Activated naive CD8-positive, alpha-beta T cell treated with anti-CD3 and anti-CD28 coated beads, Interleukin-2, amount 50 U/mL, for 24 hours (primary cell): ENCODE measurements around the gene MIEF2.
"Not testable (repeated sequence)": the region's sequence is repeated elsewhere in the genome, so short reads cannot be mapped to it uniquely, and the experiment has no call there.

Experiments
- ATAC-seq: fragments of 150-1000 bp; cut with Tn5 transposase; one replicate; pipeline ENCODE4 v1.10.0; 2021
- DNase-seq: peaks from one replicate; pipeline ENCODE4 v3.0.0; 2021
- H3K27ac Mint-ChIP-seq: one replicate; pipeline ENCODE4 v1.8.0; 2021; ENCODE audit warnings: mild to moderate bottlenecking, mixed read lengths
- H3K27me3 Mint-ChIP-seq: one replicate; pipeline ENCODE4 v1.8.0; 2021; ENCODE audit warnings: mixed read lengths
- H3K36me3 Mint-ChIP-seq: one replicate; pipeline ENCODE4 v1.8.0; 2021; ENCODE audit warnings: low read depth, mixed read lengths
- H3K4me1 Mint-ChIP-seq: one replicate; pipeline ENCODE4 v1.8.0; 2021; ENCODE audit warnings: mixed read lengths
- H3K4me3 Mint-ChIP-seq: one replicate; pipeline ENCODE4 v1.8.0; 2021; ENCODE audit warnings: mild to moderate bottlenecking, moderate library complexity, mixed read lengths
- H3K9me3 Mint-ChIP-seq: one replicate; pipeline ENCODE4 v1.8.0; 2021; ENCODE audit warnings: mixed read lengths

The MIEF2 gene, protein sequence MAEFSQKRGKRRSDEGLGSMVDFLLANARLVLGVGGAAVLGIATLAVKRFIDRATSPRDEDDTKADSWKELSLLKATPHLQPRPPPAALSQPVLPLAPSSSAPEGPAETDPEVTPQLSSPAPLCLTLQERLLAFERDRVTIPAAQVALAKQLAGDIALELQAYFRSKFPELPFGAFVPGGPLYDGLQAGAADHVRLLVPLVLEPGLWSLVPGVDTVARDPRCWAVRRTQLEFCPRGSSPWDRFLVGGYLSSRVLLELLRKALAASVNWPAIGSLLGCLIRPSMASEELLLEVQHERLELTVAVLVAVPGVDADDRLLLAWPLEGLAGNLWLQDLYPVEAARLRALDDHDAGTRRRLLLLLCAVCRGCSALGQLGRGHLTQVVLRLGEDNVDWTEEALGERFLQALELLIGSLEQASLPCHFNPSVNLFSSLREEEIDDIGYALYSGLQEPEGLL

GRCh38 chr17:18260332-18261145 lies at the start of gene MIEF2:
MIEF2 (plus strand) TSS chr17:18260662; CDS start chr17:18262721, 2,059 bp downstream.
- Mint-ChIP-seq H3K36me3 (peaks cover 4% of the 10 kb centered on the region), H3K9me3 (no peaks in the 10 kb centered on the region), H3K27me3 (no peaks in the 10 kb centered on the region), H3K27ac (peak within 1 kb of the TSS; percentile 72), H3K4me1 (peaks cover 43% of the 10 kb centered on the region), H3K4me3 (peak within 1 kb of the TSS; percentile 78)
- DNase-seq (peak; percentile 93), ATAC-seq (peak; percentile 86)

DNA sequence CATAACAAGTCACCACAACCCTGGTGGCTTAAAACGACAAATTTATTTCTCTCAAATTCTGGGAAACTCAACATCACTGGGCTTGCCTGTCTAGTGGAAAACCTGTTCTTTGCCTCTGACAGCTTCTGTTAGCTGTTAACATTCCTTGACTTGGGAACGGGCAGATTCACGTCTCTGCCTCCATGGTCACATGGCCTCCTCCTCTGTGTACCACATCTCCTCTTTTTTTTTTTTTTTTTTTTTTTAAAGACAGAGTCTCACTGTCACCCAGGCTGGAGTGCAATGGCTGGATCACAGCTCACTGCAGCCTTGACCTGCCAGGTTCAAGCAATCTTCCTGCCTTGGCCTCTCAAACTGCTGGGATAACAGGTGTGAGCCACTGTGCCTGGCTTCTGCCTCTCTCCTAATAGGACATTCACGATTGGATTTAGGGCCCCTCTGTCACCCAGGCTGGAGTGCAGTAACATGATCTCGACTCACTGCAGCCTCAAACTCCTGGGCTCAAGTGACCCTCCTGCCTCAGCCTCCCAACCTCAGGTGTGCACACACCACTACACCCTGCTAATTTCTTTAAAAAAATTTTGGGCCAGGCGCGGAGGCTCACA lies 46.7 kb upstream of the MIEF2 start:
- ATAC-seq = no peak
- Mint-ChIP-seq H3K27ac (no peak overlapping the region), H3K27me3 (no peaks in the 10 kb centered on the region)

GRCh38 chr17:18216906-18217305 lies 43.6 kb upstream of the MIEF2 start:
- not testable (repeated sequence) for ATAC-seq, H3K36me3 Mint-ChIP-seq, H3K27me3 Mint-ChIP-seq, DNase-seq, H3K4me1 Mint-ChIP-seq, H3K27ac Mint-ChIP-seq, H3K4me3 Mint-ChIP-seq, H3K9me3 Mint-ChIP-seq

More for the DNA sequence above, 46.7 kb upstream of the MIEF2 start:
- Mint-ChIP-seq H3K9me3 (no peaks in the 10 kb centered on the region), H3K36me3 (peaks cover 10% of the 10 kb centered on the region), H3K4me3 (no peak overlapping the region), H3K4me1 (no peaks in the 10 kb centered on the region)
- DNase-seq = no peak

DNA sequence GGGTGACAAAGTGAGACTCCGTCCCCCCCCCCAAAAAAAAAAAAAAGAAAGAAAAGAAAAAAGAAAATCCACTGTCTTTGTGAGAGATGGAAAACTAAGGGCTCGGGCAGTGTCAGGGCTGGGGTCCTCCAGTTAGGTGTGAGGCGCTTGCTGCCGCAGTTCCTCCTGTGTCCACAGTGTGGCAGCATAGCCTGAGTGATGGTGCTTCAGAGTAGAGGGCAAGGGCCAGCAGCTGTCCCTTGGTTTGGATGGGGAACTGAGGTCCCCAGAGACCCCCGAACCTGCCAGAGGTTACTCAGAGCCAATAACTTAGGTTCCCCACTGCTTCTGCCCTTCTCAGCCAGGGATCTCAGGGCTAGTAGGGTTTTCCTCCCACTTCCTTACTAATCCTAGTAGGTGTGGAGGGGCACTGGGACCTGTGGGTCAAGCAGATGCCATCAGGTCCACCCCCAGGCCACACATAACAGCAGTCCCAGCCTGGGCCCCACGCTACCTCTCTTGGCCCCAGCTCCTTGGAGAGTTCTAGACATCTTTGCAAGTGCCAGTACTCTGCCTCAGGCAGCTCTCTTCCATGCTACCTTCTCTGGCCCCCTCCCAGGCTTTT lies 42.9 kb upstream of the MIEF2 start:
- Mint-ChIP-seq H3K4me3 (no peak overlapping the region), H3K36me3 (no peaks in the 10 kb centered on the region), H3K27me3 (no peaks in the 10 kb centered on the region), H3K4me1 (no peaks in the 10 kb centered on the region), H3K27ac (no peak overlapping the region), H3K9me3 (no peaks in the 10 kb centered on the region)
- DNase-seq (peak; percentile 82), ATAC-seq (peak; percentile 80)

DNA sequence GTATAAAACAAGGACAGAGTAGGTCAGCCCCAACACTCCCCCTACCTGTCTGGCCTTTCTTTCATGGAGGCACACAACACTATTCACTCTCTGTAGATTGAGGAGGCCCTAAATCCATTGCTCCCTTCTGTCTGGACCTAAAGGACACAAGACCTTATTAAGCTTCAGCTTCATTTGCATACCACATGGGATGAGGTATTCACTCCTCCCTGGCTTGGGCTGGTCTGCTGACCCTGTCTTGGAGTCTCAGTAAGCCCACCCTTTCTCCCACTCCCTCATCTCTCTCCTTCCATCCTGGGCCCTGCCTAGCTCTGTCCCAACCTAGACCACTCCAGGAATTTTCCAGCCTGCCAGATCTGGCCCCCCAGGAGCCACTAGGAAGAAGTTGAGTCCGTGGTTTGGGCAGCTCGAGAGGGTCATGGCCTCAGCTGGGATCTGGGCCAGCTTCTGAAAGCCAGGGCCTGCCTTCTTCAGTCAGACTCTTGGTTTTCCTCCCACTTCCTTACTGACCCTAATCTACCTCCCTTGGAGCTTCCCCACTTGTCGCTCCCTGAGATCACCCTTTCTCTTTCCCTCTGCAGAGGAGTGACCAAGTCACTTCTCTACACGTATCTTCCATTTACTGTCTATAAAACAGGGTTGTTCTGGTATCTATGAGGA lies 41.6 kb upstream of the MIEF2 start:
- Mint-ChIP-seq H3K4me1 (no peaks in the 10 kb centered on the region), H3K27me3 (no peaks in the 10 kb centered on the region), H3K27ac (no peak overlapping the region), H3K36me3 (no peaks in the 10 kb centered on the region), H3K9me3 (no peaks in the 10 kb centered on the region), H3K4me3 (no peak overlapping the region)
- DNase-seq = no peak
- ATAC-seq = no peak

GRCh38 chr17:18224053-18224386 lies 36.4 kb upstream of the MIEF2 start:
- Mint-ChIP-seq H3K27me3 (no peaks in the 10 kb centered on the region), H3K4me1 (peaks cover 16% of the 10 kb centered on the region), H3K4me3 (no peak overlapping the region), H3K9me3 (no peaks in the 10 kb centered on the region), H3K36me3 (no peaks in the 10 kb centered on the region), H3K27ac (no peak overlapping the region)
- no peak for DNase-seq
- ATAC-seq = no peak

- H3K4me3 Mint-ChIP-seq = peak overlapping the region; percentile 73
- peak overlapping the region; percentile 54 for H3K27ac Mint-ChIP-seq
- H3K36me3 Mint-ChIP-seq = no peaks in the 10 kb centered on the region
- DNase-seq = no peak
- peaks cover 16% of the 10 kb centered on the region for H3K4me1 Mint-ChIP-seq
- H3K27me3 Mint-ChIP-seq = no peaks in the 10 kb centered on the region
- ATAC-seq = no peak
- H3K9me3 Mint-ChIP-seq = no peaks in the 10 kb centered on the region
Measured at GRCh38 chr17:18224387-18225120, 35.9 kb upstream of the MIEF2 start.

DNA sequence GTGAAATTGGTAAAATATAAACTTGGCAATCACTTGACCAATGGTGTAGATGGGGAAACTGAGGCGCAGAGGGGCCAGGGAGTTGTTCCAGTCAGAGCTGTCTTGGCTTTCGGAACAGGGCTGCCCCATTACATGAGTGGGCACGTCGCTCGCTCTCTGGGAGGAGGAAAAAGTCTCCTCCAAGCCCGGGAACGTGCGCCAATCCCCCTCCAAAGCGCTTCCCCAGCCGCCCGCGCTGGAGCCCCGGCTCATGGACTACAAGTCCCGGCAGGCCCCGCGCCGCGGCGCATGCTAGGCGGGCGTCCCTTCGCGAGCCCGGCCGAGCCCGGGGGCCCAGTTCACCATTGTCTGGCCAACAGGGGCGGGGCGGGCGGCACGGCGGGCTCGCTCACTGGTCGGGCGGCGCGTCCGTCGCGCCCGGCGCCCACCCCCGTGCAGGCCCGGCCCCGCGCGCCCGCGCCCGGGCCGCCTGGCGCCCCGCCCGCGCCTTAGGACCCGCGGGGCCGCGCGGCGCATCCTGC lies 35.3 kb upstream of the MIEF2 start, which contains the start of gene LLGL1:
Gene LLGL1, plus strand, starts transcription at position 515 of the 521 bp plus-strand sequence. CDS start 48 bp downstream, outside the sequence.
- H3K9me3 Mint-ChIP-seq = no peaks in the 10 kb centered on the region
- peak within 1 kb of the TSS; percentile 100 for H3K4me3 Mint-ChIP-seq
- peak; percentile 97 for DNase-seq
- H3K27me3 Mint-ChIP-seq = no peaks in the 10 kb centered on the region
- H3K36me3 Mint-ChIP-seq = no peaks in the 10 kb centered on the region
- H3K4me1 Mint-ChIP-seq = peaks cover 16% of the 10 kb centered on the region
- H3K27ac Mint-ChIP-seq = peak within 1 kb of the TSS; percentile 93
- ATAC-seq = peak; percentile 95

DNA sequence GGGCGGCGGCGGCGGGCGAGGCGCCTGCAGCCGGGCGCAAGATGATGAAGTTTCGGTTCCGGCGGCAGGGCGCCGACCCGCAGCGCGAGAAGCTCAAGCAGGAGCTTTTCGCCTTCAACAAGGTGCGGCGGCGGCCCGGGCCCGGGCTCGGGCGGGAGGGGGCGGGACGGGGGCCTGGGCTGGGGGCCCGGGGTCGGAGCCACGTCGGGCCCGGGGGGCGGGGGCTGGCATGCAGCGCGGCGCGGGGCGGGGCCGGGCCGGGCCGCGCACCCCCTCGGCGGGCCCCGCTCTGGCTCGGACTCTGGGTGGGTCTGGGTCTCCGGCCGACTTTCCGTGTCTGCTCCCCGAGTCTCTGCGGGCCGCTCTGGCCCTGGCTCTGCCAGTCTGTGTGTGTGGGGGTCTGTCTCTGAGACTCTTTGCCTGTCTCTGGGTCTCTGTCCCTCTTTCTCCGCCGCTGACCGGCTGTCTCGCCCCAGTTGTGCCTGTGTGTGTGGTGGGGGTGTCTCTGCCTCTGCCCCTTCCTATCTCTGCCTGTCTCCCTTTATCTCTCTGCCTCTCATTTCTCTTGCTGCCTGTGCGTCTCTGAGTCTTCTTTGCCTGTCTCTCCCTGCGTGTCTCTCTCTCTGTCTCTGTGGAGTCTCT lies 34.7 kb upstream of the MIEF2 start:
- peak overlapping the region; percentile 93 for H3K27ac Mint-ChIP-seq
- peaks cover 16% of the 10 kb centered on the region for H3K4me1 Mint-ChIP-seq
- H3K36me3 Mint-ChIP-seq = no peaks in the 10 kb centered on the region
- peak; percentile 14 for ATAC-seq
- no peak for DNase-seq
- no peaks in the 10 kb centered on the region for H3K27me3 Mint-ChIP-seq
- H3K4me3 Mint-ChIP-seq = peak overlapping the region; percentile 100
- H3K9me3 Mint-ChIP-seq = no peaks in the 10 kb centered on the region

DNA sequence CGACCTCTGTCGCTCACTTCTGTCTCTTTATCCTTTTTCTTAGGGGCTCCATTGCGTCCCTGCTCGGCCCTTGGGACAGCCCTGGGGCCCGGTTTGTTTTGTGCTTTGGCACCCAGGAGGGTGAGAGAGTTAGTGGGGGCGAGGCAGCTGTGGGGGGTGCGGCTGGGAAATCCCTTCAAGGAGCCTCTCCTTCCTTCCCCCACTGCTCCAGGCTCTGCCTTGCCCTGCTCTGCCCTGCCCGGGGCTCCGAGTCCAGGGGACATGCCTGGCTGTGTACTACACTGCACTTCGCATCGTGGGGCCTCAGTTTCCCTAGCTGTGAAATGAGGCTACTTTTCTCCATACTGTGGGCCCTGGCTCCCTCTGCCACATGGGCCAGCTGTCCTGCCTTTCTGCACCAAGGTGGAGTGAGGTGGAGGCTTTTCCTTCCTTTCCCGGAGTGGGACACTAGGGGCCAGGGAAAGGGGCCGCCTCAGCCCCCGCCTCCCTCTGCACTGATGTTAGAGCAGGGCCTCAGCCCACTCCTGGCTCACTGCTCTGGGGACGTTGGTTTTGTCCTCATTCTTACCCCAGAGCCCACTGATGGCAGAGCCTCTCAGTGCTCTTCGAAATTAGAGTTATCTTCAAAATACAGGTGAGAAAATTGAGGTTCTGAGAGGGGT lies 34.0 kb upstream of the MIEF2 start:
- Mint-ChIP-seq H3K4me3 (peak overlapping the region; percentile 100), H3K36me3 (no peaks in the 10 kb centered on the region), H3K27ac (peak overlapping the region; percentile 93), H3K4me1 (peaks cover 16% of the 10 kb centered on the region), H3K9me3 (no peaks in the 10 kb centered on the region), H3K27me3 (no peaks in the 10 kb centered on the region)
- ATAC-seq = no peak
- DNase-seq = peak; percentile 31

DNA sequence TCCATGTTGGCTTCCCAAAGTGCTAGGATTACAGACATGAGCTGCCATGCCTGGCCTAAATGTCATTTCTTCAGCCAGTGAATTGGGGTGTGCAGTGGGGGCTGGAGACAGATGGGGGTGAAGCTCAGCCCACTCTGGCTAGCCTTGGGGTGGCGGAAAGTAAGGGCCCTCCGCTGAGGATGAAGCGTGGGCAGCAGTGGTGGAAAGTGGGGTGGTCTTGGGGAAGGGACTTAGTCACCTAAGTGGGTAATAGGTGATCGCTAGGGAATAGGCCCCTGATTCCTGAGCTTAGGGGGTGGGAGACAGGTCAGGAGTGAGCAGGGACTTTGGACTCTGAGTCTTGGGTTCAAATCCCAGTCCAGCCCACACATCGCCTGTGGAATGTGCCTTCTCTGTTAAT lies 32.8 kb upstream of the MIEF2 start:
- Mint-ChIP-seq H3K4me3 (no peak overlapping the region), H3K4me1 (peaks cover 16% of the 10 kb centered on the region), H3K9me3 (no peaks in the 10 kb centered on the region), H3K27ac (no peak overlapping the region), H3K27me3 (no peaks in the 10 kb centered on the region), H3K36me3 (no peaks in the 10 kb centered on the region)
- no peak for ATAC-seq
- DNase-seq = no peak

- H3K27ac Mint-ChIP-seq = no peak overlapping the region
Measured at GRCh38 chr17:18228176-18228682, 32.2 kb upstream of the MIEF2 start.

More at GRCh38 chr17:18228176-18228682, 32.2 kb upstream of the MIEF2 start:
- Mint-ChIP-seq H3K36me3 (no peaks in the 10 kb centered on the region), H3K9me3 (no peaks in the 10 kb centered on the region), H3K4me3 (no peak overlapping the region), H3K27me3 (no peaks in the 10 kb centered on the region), H3K4me1 (peaks cover 16% of the 10 kb centered on the region)
- ATAC-seq (no peak), DNase-seq (no peak)
